Measurements from ENCODE around the gene PLXNA3.

DNA sequence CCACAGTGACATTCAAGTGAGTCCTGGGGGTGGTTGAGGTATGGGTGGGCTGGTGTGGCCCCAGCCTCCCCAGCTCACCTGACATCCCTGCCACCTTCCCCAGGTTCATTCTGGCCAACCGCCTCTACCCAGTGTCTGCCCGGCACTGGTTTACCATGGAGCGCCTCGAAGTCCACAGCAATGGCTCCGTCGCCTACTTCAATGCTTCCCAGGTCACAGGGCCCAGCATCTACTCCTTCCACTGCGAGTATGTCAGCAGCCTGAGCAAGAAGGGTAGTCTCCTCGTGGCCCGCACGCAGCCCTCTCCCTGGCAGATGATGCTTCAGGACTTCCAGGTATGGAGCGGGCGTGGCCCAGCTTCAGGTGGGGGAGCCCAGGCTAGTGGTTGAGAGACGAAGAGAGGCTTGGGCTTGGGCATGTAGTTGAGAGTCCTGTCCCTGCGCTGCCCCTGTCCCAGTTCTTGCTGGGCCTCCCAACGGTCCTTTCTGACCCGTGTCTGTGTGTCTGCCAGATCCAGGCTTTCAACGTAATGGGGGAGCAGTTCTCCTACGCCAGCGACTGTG, 22.8 kb upstream of the PLXNA3 start:
- TF ChIP-seq, protein P1, sequence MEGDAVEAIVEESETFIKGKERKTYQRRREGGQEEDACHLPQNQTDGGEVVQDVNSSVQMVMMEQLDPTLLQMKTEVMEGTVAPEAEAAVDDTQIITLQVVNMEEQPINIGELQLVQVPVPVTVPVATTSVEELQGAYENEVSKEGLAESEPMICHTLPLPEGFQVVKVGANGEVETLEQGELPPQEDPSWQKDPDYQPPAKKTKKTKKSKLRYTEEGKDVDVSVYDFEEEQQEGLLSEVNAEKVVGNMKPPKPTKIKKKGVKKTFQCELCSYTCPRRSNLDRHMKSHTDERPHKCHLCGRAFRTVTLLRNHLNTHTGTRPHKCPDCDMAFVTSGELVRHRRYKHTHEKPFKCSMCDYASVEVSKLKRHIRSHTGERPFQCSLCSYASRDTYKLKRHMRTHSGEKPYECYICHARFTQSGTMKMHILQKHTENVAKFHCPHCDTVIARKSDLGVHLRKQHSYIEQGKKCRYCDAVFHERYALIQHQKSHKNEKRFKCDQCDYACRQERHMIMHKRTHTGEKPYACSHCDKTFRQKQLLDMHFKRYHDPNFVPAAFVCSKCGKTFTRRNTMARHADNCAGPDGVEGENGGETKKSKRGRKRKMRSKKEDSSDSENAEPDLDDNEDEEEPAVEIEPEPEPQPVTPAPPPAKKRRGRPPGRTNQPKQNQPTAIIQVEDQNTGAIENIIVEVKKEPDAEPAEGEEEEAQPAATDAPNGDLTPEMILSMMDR (conservative IDR thresholded peaks at IDR 0.05; ENCODE audit: low read depth in 2 of 2): no peak
- TF ChIP-seq EZH2 (IDR thresholded peaks at IDR 0.05; ENCODE audit: low read depth, unreplicated experiment) (no peak), ZNF114 (CRISPR knock-in tag; IDR thresholded peaks at IDR 0.05) (no peak), CREB1 (CRISPR knock-in tag; IDR thresholded peaks at IDR 0.05; ENCODE audit: low read depth) (no peak), EZH2phosphoT487 (IDR thresholded peaks at IDR 0.05; ENCODE audit: unreplicated experiment) (no peak)

All from GM23338 (cell line).